HCT116 (cell line): ENCODE results near the gene TOMM34. TPM values are rescaled to one million over a fixed set of nuclear protein-coding genes. Genes with fewer than 3 reads are reported as not detected.

Experiments used
- ATAC-seq: fragments of 200-7000 bp; cut with Tn5 transposase; 2 replicates; pipeline ENCODE4 v1.9.1; 2020; ENCODE audit warnings: mild to moderate bottlenecking, moderate library complexity
- BruUV-seq: library from RNA; stranded (reverse); fragments of 400-500 nt; replicated peaks from 2 replicates; lab custom pipeline; 2021; lab: Mats Ljungman, UMichigan
- CTCF ChIA-PET: fragments of 300-600 bp; sonication (Branson Sonifier 250); formaldehyde crosslinking; loops from one replicate; lab custom pipeline; 2021; ENCODE audit warnings: antibody characterized with exemption; lab: Charles Lee
- POLR2A ChIA-PET: fragments of 300-600, 350-600 bp; sonication (Branson Sonifier 250); formaldehyde crosslinking; loops from one replicate; lab custom pipeline; 2021; ENCODE audit warnings: antibody characterized with exemption; lab: Charles Lee
- RAD21 ChIA-PET, 2 experiments: fragments of 300-600 bp; sonication (Branson Sonifier 250); formaldehyde crosslinking; loops; one replicate each; lab custom pipeline; 2023; ENCODE audit warnings: low total read pairs in 2 of 2; ENCODE audit not compliant: uncharacterized antibody in 2 of 2, unreplicated experiment in 2 of 2, low non-redundant PET in 1 of 2; lab: Charles Lee
- DNase-seq: peaks from one replicate; pipeline ENCODE4 v3.0.0-alpha.2; 2010; ENCODE audit warnings: low read depth, low spot score
- H2AFZ ChIP-seq: fragments of 200-600 bp; shearing (Covaris generic), sonication (generic); 2 replicates; pipeline ENCODE4 v1.6.1; 2017; ENCODE audit warnings: low read depth, mixed run types, mixed read lengths, antibody characterized with exemption, low read length; ENCODE audit not compliant: poor library complexity, severe bottlenecking
- H3K27ac ChIP-seq: 2 replicates; pipeline ENCODE4 v1.5.1; 2012; ENCODE audit warnings: low read depth, low read length
- H3K27me3 ChIP-seq: fragments of 200-600 bp; sonication (generic); 2 replicates; pipeline ENCODE4 v1.6.1; 2016; ENCODE audit warnings: mixed run types, low read length, mixed read lengths; ENCODE audit not compliant: insufficient read depth
- H3K36me3 ChIP-seq, 2 experiments: fragments of 200-500 bp in 1 of 2; fragments of 200-600 bp in 1 of 2; sonication (Bioruptor generic) in 1 of 2; sonication (generic) in 1 of 2; 2 replicates each; pipeline versions ENCODE4 v1.5.1 to v1.6.1; 2014 to 2016; ENCODE audit warnings: low read length in 2 of 2, inconsistent platforms in 1 of 2, mixed read lengths in 1 of 2, mixed run types in 1 of 2; ENCODE audit not compliant: insufficient read depth in 2 of 2, control insufficient read depth in 1 of 2
- H3K4me1 ChIP-seq, 2 experiments: fragments of 200-600 bp in 1 of 2; sonication (generic) in 1 of 2; 2 replicates each; pipeline versions ENCODE4 v1.5.1 to v1.6.1; 2012 to 2017; ENCODE audit warnings: low read length in 2 of 2, inconsistent platforms in 1 of 2, mild to moderate bottlenecking in 1 of 2, mixed read lengths in 1 of 2, mixed run types in 1 of 2, moderate library complexity in 1 of 2; ENCODE audit not compliant: insufficient read depth in 2 of 2, control insufficient read depth in 1 of 2
- H3K4me2 ChIP-seq: fragments of 200-600 bp; sonication (generic); 2 replicates; pipeline ENCODE4 v1.6.1; 2017; ENCODE audit warnings: mixed run types, low read length, mixed read lengths
- H3K4me3 ChIP-seq, 2 experiments: fragments of 200-600 bp in 1 of 2; sonication (generic) in 1 of 2; replicated peaks in 1 of 2; 2 replicates each; pipeline ENCODE4 v1.5.1; 2011 to 2016; ENCODE audit warnings: low read length in 2 of 2, control low read depth in 1 of 2, low read depth in 1 of 2, mild to moderate bottlenecking in 1 of 2, mixed read lengths in 1 of 2, mixed run types in 1 of 2
- H3K79me2 ChIP-seq: fragments of 200-600 bp; sonication (generic); 2 replicates; pipeline ENCODE4 v1.6.1; 2017; ENCODE audit warnings: mild to moderate bottlenecking, mixed run types, low read length, moderate library complexity, mixed read lengths; ENCODE audit not compliant: insufficient read depth
- H3K9ac ChIP-seq: fragments of 200-600 bp; sonication (generic); 2 replicates; pipeline ENCODE4 v1.6.1; 2016; ENCODE audit warnings: low read length, mixed read lengths
- H3K9me2 ChIP-seq: fragments of 200-600 bp; sonication (generic), shearing (Covaris generic); 2 replicates; pipeline ENCODE4 v1.6.1; 2017; ENCODE audit warnings: mixed run types, mild to moderate bottlenecking, moderate library complexity; ENCODE audit not compliant: insufficient read depth
- H3K9me3 ChIP-seq, 2 experiments: fragments of 200-500 bp in 1 of 2; fragments of 200-600 bp in 1 of 2; sonication (Bioruptor generic) in 1 of 2; sonication (generic) in 1 of 2; 2 replicates each; pipeline ENCODE4 v1.6.1; 2014 to 2017; ENCODE audit warnings: low read length in 2 of 2, mixed read lengths in 2 of 2, inconsistent platforms in 1 of 2, low read depth in 1 of 2, mild to moderate bottlenecking in 1 of 2, mixed run types in 1 of 2, moderate library complexity in 1 of 2; ENCODE audit not compliant: control insufficient read depth in 1 of 2, insufficient read depth in 1 of 2
- H4K20me1 ChIP-seq: fragments of 200-600 bp; sonication (generic), shearing (Covaris generic); 2 replicates; pipeline ENCODE4 v1.6.1; 2017; ENCODE audit warnings: mixed run types, mild to moderate bottlenecking, moderate library complexity; ENCODE audit not compliant: insufficient read depth
- ATF3 ChIP-seq: IDR thresholded peaks from 2 replicates; pipeline ENCODE4 v1.6.1; 2012
- CEBPB ChIP-seq: IDR thresholded peaks from 2 replicates; pipeline ENCODE4 v1.6.1; 2012; ENCODE audit warnings: low read depth
- ELF1 ChIP-seq: IDR thresholded peaks from 2 replicates; pipeline ENCODE4 v1.6.1; 2012; ENCODE audit warnings: low read depth, borderline replicate concordance
- EZH2 ChIP-seq: fragments of 200-600 bp; sonication (generic); IDR thresholded peaks from 2 replicates; pipeline ENCODE4 v1.6.1; 2017; ENCODE audit warnings: antibody characterized with exemption, mixed run types
- EZH2phosphoT487 ChIP-seq: fragments of 200-600 bp; IDR thresholded peaks from 2 replicates; pipeline ENCODE4 v1.6.1; 2018; ENCODE audit warnings: antibody characterized with exemption, borderline replicate concordance
- FOSL1 ChIP-seq: IDR thresholded peaks from 2 replicates; pipeline ENCODE4 v1.6.1; 2012; ENCODE audit warnings: low read depth
- JUND ChIP-seq: IDR thresholded peaks from 2 replicates; pipeline ENCODE4 v1.6.1; 2012
- MAX ChIP-seq: IDR thresholded peaks from 2 replicates; pipeline ENCODE4 v1.6.1; 2012
- POLR2A ChIP-seq: IDR thresholded peaks from 2 replicates; pipeline ENCODE4 v1.7.0; 2011; ENCODE audit warnings: borderline replicate concordance; ENCODE audit not compliant: insufficient read depth, insufficient read length; ENCODE audit errors: extremely low read depth
- POLR2AphosphoS5 ChIP-seq: IDR thresholded peaks from 2 replicates; pipeline ENCODE4 v1.6.1; 2011; ENCODE audit warnings: mild to moderate bottlenecking, low read depth, low read length, moderate library complexity
- RAD21 ChIP-seq: IDR thresholded peaks from 2 replicates; pipeline ENCODE4 v1.6.1; 2012; ENCODE audit warnings: low read depth, mild to moderate bottlenecking
- REST ChIP-seq: IDR thresholded peaks from 2 replicates; pipeline ENCODE4 v1.6.1; 2012; ENCODE audit warnings: low read depth
- SIN3A ChIP-seq: IDR thresholded peaks from 2 replicates; pipeline ENCODE4 v1.6.1; 2012; ENCODE audit warnings: low read depth
- SP1 ChIP-seq: IDR thresholded peaks from 2 replicates; pipeline ENCODE4 v1.6.1; 2012; ENCODE audit warnings: low read depth
- SRF ChIP-seq: IDR thresholded peaks from 2 replicates; pipeline ENCODE4 v1.6.1; 2012; ENCODE audit warnings: low read depth
- TCF7L2 ChIP-seq: IDR thresholded peaks from 2 replicates; pipeline ENCODE4 v1.7.0; 2011; ENCODE audit warnings: borderline replicate concordance, inconsistent platforms; ENCODE audit not compliant: insufficient read depth, insufficient read length; ENCODE audit errors: extremely low read depth
- YY1 ChIP-seq: IDR thresholded peaks from 2 replicates; pipeline ENCODE4 v1.6.1; 2011; ENCODE audit warnings: low read length, low read depth, moderate library complexity, mild to moderate bottlenecking; ENCODE audit not compliant: insufficient replicate concordance; ENCODE audit errors: extremely low read depth
- ZBTB33 ChIP-seq: IDR thresholded peaks from 2 replicates; pipeline ENCODE4 v1.6.1; 2011; ENCODE audit warnings: mild to moderate bottlenecking, low read length, moderate library complexity; ENCODE audit not compliant: insufficient replicate concordance; ENCODE audit errors: extremely low read depth
- ZFX ChIP-seq: fragments of 450-650 bp; IDR thresholded peaks from 2 replicates; pipeline ENCODE4 v1.6.1; 2017
- ZNF274 ChIP-seq: fragments of 200-500 bp; sonication (Bioruptor generic); IDR thresholded peaks from 2 replicates; pipeline ENCODE4 v1.6.1; 2014; ENCODE audit warnings: mild to moderate bottlenecking, low read depth, low read length, inconsistent platforms
- intact Hi-C: fragments of 100-400 bp; cut with micrococcal nuclease; formaldehyde crosslinking; loops from 2 replicates; pipeline ENCODE4 v1.10.0; 2022
- total RNA-seq: library from RNA; stranded (reverse); gene quantifications from one replicate; pipeline ENCODE4 v1.2.1, GENCODE V29; 2021; ENCODE audit not compliant: unreplicated experiment

TOMM34 gene
- total RNA-seq, 1 experiment from 2014 or later = 51.7 TPM

- H3K36me3 ChIP-seq = no peaks in the 10 kb centered on the region
- POLR2A ChIA-PET = no interaction called here
- no peaks in the 10 kb centered on the region for H3K27me3 ChIP-seq
- RAD21 ChIA-PET = no interaction called here
- H3K9ac ChIP-seq = peak within 1 kb of the TSS; percentile 81
- CTCF ChIA-PET = interaction anchor here (1.3 kb wide), 1 partner anchor 11 kb away, joined by 3 read pairs; no protein-coding TSS in a partner anchor
- peaks cover 4% of the 10 kb centered on the region; the same call in 1 of the 2 replicates for H4K20me1 ChIP-seq
- H3K4me2 ChIP-seq = peak within 1 kb of the TSS; percentile 76
- H3K4me1 ChIP-seq = peaks cover 12 to 41% of the 10 kb centered on the region in 2 experiments
- H3K4me3 ChIP-seq = peak within 1 kb of the TSS; percentile 81 to 94
- H3K9me2 ChIP-seq = no peaks in the 10 kb centered on the region
- peak within 1 kb of the TSS; percentile 23 for H2AFZ ChIP-seq
- peaks cover 50% of the 10 kb centered on the region for H3K79me2 ChIP-seq
- DNase-seq = peak; percentile 86
- no peaks in the 10 kb centered on the region for H3K9me3 ChIP-seq
- H3K27ac ChIP-seq = peak within 1 kb of the TSS; percentile 55
- no TSS peak for BruUV-seq
- intact Hi-C loops = no loop called here
- ATAC-seq = peak; percentile 94
- TF ChIP-seq EZH2phosphoT487 (no peak), RAD21 (no peak), SIN3A (peak; percentile 87), REST (no peak), CEBPB (no peak), ELF1 (peak; percentile 96), EZH2 (no peak), ATF3 (no peak), JUND (no peak), TCF7L2 (peak; percentile 12), FOSL1 (no peak), POLR2AphosphoS5 (peak; percentile 84), ZNF274 (no peak), SP1 (peak; percentile 46; the same call in 1 of the 2 replicates), ZFX (no peak), ZBTB33 (no peak), POLR2A (peak; percentile 89), SRF (no peak), YY1 (no peak), MAX (peak; percentile 92)
These were observed 6.1 kb upstream of the TOMM34 start, which contains the start of gene STK4 for GRCh38 chr20:44966030-44966961. Gene STK4, plus strand, starts transcription at chr20:44966512. Its CDS starts 57 bp downstream, at chr20:44966569.
